ENCODE results near the gene ADAM12.
"Not testable (repeated sequence)": the region's sequence is repeated elsewhere in the genome, so short reads cannot be mapped to it uniquely, and the experiment has no call there.

ADAM12 gene

DNA sequence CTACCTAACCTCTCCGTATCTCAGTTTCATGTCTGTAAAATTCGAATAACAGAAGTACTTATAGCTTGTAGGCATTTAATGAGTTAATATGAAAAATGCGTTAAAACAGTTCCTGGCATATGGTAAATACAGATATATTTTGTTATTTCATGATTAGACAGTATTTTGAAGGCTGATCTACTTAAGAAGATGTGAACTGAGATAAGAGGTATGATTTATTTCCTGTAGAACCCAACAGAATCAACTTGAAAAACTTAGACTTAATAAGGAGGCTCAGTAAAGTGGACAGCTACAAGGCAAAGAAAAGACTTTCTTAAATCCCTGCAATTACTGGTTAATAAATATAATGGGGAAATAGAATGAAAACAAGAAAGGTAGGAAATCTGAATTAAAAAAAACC, 388.6 kb downstream of the ADAM12 start:
- DNase-seq: no peak

DNA sequence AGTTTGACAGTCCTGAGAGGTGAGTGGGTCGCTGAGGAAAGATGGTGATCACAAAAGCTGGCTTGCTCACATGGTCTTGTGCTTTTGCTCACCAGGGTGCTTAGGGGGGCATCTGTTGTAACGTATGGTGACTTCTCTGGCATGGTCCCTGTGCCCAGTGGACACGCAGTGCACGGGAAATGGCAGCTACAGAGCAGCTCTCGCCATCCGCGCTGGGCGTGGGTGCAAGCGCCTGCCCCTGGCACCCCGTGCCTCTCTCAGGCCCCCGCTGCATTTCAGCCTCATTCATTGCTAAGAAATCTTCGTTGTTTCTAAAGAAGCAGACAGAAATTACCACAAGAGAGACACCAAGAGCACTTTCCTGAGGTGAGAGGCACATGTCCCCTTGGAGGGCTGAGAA, 390.7 kb downstream of the ADAM12 start:
- DNase-seq: no peak

DNA sequence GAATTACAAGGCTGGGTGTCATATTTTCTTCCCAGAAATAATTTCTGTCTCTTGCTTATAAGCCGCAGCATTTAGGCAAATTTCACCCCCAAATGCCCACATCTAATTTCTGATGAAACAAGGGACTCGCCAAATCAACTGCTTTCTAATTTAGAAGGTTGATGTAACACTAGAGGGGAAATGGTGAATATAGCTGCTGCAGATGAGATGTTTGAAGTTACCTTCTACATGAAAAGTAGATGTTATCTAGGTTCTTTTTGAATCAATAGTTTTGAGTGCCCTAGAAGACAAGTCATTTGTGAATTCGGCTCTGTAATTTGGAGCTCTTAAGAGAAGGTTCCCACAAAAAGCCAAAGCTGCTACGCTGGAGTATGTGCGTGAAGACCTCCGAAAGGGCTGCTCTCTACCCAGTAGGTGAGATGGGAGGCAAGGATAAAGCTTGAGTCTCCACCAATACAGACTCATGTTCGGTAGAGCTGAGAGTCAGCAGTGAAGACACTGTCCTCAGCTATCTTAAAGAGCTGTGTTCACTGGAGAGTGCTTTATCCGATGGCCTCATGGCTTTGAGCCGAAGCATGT, 392.5 kb downstream of the ADAM12 start:
- DNase-seq: no peak

DNA sequence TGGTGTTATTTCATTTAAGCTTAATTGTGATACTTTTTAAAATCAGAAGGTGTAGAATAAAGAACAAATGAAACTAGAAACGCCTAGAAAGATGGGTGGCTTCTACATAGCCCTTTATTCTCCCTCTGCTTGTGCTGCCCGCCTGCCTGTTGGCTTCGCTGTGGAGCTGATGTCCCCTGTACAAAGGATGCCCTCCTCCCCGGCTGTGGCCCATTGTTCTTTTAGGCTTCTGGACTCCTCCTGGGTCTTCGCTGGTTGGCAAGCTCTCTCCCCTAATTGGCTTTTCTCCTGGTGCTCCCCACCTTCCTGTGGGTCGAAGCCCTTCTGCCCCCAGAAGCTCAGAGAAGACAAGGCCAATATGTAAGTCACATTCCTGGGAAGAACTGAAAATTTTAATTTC, 393.7 kb downstream of the ADAM12 start:
- DNase-seq: no peak

DNA sequence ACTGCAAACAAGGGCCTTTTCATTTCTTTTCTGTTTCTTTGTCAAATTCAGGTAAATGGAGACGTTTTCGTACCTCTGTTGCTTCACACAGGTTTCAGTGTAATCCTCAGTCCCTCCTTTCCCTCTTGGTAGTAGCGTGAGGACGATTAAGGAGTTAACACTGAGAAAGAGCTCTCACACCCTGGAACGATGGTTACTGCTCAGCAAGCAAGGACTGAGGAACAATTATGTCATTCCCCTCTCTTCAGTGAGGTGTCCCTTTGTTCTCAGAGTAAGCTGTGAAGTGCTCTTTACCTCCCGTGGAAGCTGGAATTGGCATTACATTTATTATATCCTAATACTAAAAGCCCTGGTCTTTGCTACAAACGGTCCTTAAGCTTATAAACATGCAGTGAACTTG, 396.0 kb downstream of the ADAM12 start:
- DNase-seq: no peak

GRCh38 chr10:125991392-125991791, 396.9 kb downstream of the ADAM12 start:
- DNase-seq: no peak

DNA sequence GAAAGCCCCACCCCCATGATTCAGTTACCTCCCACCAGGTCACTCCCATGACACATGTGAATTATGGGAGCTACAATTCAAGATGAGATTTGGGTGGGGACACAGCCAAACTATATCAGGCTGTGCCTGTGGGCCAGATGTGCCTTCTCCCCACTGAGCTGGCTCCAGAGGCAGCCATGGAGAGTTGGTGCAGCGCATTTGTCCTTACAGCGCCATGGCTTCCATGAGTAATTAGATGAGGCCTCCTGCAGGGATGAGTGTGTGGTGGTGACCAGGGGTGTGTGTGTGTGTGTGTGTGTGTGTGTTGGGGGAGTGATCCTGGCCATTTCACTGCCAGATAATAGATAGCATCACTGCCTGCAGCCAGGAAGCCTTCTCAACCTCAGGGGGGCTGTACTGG, 397.3 kb downstream of the ADAM12 start:
- no peak for DNase-seq

DNA sequence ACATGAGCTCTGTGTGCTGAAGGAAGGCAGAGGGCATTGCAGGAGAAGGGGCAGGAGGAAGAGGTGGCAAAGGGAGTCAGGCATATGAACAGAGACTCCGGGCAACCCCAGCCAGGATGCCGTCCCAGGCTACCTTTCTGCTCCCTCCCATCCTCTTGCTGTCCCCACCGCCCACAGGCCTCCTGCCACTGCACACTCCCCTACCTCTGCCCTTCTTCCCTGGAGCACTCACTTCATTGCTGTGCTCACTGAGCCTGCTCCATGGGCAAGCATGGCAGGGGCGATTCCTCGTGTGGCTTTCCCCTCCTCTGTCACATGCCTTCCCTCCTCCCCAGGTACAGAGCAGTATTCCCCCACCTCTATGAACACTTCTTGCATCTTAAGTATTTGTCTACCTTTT, 398.5 kb downstream of the ADAM12 start:
- DNase-seq: no peak

DNA sequence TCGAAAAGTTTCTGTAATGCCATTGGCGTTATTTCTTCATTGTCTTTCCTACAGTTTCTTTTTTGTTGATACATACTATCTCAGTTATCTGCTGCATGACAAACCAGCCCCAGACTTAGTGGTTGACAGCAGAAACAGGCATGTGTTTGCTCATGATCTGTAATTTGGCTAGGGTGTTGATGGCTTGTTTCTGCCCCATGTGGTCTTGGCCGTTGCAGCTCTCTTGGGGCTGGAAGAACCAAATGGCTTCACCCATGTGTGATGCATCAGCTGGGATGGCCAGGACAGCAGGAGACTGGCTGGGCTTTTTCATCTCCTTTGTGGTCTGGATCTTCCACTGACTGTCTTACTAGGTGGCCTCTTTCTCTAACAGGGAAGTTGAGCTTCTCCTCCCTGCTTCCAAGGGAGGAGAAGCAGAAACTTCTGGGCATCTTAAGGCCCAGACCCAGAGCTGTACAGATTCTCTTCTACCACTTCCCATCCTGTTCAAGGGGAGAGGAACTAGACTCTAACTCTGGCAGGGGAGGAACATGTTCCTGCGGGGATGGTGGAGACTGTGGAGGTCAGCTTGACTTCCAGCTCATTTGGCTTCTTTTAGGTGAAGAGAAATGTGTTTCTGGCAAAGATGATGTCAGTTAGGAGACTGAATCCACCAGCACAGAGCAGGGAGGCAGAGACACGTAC, 402.6 kb downstream of the ADAM12 start:
- no peak for DNase-seq

DNA sequence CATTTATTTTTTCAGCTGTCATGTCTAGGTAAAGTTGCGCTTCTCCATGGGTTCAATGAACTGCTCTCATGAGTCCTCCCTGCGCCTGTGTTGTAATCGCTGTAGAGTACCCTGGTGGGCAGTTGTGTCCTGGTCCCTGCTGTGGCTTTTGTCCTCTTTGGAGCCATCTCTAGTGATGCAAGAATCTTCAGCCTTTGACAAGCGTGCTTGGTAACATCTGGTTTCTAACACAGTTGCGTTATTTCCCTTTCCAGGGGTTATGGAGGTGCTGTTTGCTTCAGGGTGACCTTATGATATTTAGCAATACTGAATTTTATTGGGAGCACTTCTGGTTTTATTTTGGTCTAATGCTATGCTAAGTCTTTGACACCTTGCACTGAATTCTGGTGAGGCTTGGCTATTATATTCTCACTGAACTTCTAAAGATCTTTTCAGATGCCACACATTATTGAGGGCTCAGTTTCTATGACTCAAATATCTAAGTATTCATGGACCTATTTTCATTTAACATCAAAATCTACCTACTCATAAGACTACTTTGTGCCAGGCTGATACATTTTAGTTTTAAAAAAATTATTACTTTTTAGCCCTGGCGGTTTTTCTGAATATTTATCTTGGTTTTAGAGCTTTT, 403.3 kb downstream of the ADAM12 start:
- DNase-seq: peak in 1 of 2 experiments; percentile 4

GRCh38 chr10:125984346-125984745, 403.9 kb downstream of the ADAM12 start:
- DNase-seq: no peak

- no peak for DNase-seq
These were observed 404.6 kb downstream of the ADAM12 start for GRCh38 chr10:125983656-125984055.

- DNase-seq: no peak
These were observed 405.1 kb downstream of the ADAM12 start for GRCh38 chr10:125983161-125983560.

DNA sequence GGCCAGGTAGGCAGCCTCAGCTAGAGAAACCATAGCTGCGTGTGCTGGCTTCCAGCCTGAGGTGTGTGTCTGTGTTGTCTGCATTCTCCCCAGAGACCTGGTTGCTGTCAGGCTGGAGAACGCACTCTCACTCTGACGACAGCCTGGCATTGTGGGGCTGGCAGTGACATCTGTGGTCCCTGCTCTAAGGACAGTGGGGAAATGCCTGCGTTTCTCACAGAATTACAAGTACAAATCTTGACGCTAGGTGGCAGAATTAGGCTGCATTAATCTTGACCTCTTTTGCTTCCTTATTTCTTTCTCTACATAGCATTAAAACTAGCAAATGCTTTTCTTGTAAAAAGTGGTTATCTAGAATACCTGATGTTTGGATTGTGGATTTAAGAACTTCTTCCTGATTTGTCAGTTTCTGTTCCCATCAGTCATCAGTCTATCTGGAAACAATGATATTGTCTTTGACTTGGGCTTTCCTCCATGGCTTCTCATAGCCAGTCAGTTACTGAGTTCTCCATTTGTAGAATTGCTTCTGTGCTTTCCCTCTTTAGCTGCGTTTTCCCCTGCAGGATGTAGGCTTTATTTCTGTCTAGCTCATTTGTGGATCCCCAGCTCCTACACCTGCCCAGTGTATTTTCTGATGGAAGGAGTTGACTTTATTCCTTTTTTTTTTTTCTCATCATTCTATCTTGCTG, 405.9 kb downstream of the ADAM12 start:
- DNase-seq: peak; percentile 44 to 60

GRCh38 chr10:125980521-125981035, 407.7 kb downstream of the ADAM12 start:
- DNase-seq: no peak

- DNase-seq: no peak
These were observed 408.3 kb downstream of the ADAM12 start for GRCh38 chr10:125979976-125980375.

GRCh38 chr10:125976960-125977605, 411.2 kb downstream of the ADAM12 start:
- DNase-seq: peak in 1 of 2 experiments; percentile 2

DNA sequence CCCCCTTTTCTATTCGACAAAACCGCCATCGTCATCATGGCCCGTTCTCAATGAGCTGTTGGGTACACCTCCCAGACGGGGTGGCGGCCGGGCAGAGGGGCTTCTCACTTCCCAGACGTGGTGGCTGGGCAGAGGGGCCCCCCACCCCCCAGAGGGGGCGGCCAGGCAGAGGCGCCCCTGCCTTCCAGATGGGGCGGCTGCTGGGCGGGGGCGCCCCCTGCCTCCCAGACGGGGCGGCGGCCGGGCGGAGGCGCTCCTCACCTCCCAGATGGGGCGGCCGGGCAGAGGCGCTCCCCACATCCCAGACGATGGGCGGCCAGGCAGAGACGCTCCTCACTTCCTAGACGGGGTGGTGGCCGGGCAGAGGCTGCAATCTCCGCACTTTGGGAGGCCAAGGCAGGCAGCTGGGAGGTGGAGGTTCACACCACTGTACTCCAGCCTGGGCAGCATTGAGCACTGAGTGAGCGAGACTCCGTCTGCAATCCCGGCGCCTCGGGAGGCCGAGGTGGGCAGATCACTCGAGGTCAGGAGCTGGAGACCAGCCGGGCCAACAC, 418.1 kb downstream of the ADAM12 start:
- DNase-seq: not testable (repeated sequence)

- no peak for DNase-seq
These were observed 420.7 kb downstream of the ADAM12 start for GRCh38 chr10:125967533-125967932.

- no peak for DNase-seq
These were observed 423.7 kb downstream of the ADAM12 start for GRCh38 chr10:125964558-125964957.
